ENCODE measurements around the gene YTHDF1.

- TF ChIP-seq, protein P1, sequence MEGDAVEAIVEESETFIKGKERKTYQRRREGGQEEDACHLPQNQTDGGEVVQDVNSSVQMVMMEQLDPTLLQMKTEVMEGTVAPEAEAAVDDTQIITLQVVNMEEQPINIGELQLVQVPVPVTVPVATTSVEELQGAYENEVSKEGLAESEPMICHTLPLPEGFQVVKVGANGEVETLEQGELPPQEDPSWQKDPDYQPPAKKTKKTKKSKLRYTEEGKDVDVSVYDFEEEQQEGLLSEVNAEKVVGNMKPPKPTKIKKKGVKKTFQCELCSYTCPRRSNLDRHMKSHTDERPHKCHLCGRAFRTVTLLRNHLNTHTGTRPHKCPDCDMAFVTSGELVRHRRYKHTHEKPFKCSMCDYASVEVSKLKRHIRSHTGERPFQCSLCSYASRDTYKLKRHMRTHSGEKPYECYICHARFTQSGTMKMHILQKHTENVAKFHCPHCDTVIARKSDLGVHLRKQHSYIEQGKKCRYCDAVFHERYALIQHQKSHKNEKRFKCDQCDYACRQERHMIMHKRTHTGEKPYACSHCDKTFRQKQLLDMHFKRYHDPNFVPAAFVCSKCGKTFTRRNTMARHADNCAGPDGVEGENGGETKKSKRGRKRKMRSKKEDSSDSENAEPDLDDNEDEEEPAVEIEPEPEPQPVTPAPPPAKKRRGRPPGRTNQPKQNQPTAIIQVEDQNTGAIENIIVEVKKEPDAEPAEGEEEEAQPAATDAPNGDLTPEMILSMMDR (IDR thresholded peaks at IDR 0.05) = no peak
- no peak for TF ChIP-seq POLR2A (IDR thresholded peaks at IDR 0.05)
These were observed 6.6 kb upstream of the YTHDF1 start for GRCh38 chr20:63222541-63222940.

Data from esophagus squamous epithelium (tissue), 4 donors.